ENCODE data around the gene PROK2.

GRCh38 chr3:71742621-71743020 lies 42.3 kb downstream of the PROK2 start:
- no peak for TF ChIP-seq EZH2 (IDR thresholded peaks at IDR 0.05; ENCODE audit: insufficient read depth, low read length)
- no peak for TF ChIP-seq CTCF (IDR thresholded peaks at IDR 0.05; ENCODE audit: insufficient read depth, low read depth, low read length)

All from astrocyte (in vitro differentiated cells and primary cell).